ENCODE measurements around the gene MYPN.

The MYPN gene

GRCh38 chr10:68121020-68121743, 11.9 kb downstream of the MYPN start:
- TF ChIP-seq ZFX (IDR thresholded peaks at IDR 0.05; ENCODE audit: borderline replicate concordance) = no peak
- TF ChIP-seq CTCF (IDR thresholded peaks at IDR 0.05) = no peak
- no peak overlapping the region for H3K27ac ChIP-seq

- no peak for TF ChIP-seq ZFX (IDR thresholded peaks at IDR 0.05; ENCODE audit: borderline replicate concordance)
- TF ChIP-seq CTCF (IDR thresholded peaks at IDR 0.05) = no peak
- H3K27ac ChIP-seq = no peak overlapping the region
Observed at GRCh38 chr10:68121852-68122251, 12.6 kb downstream of the MYPN start.

- no peak overlapping the region for H3K27ac ChIP-seq
Observed at GRCh38 chr10:68124718-68125117, 15.4 kb downstream of the MYPN start.

GRCh38 chr10:68125772-68126171, 16.5 kb downstream of the MYPN start:
- no peak for TF ChIP-seq ZFX (IDR thresholded peaks at IDR 0.05; ENCODE audit: borderline replicate concordance)
- TF ChIP-seq CTCF (IDR thresholded peaks at IDR 0.05) = no peak
- H3K27ac ChIP-seq = no peak overlapping the region

More at GRCh38 chr10:68124718-68125117, 15.4 kb downstream of the MYPN start:
- no peak for TF ChIP-seq ZFX (IDR thresholded peaks at IDR 0.05; ENCODE audit: borderline replicate concordance)
- TF ChIP-seq CTCF (IDR thresholded peaks at IDR 0.05) = no peak

GRCh38 chr10:68128015-68128414, 18.7 kb downstream of the MYPN start:
- TF ChIP-seq CTCF (IDR thresholded peaks at IDR 0.05) (no peak), ZFX (IDR thresholded peaks at IDR 0.05; ENCODE audit: borderline replicate concordance) (no peak)
- H3K27ac ChIP-seq = no peak overlapping the region

GRCh38 chr10:68132391-68132790, 23.1 kb downstream of the MYPN start:
- TF ChIP-seq CTCF (IDR thresholded peaks at IDR 0.05) (no peak), ZFX (IDR thresholded peaks at IDR 0.05; ENCODE audit: borderline replicate concordance) (no peak)
- H3K27ac ChIP-seq = no peak overlapping the region

GRCh38 chr10:68133523-68133922, 24.2 kb downstream of the MYPN start:
- TF ChIP-seq CTCF (IDR thresholded peaks at IDR 0.05) (no peak), ZFX (IDR thresholded peaks at IDR 0.05; ENCODE audit: borderline replicate concordance) (no peak)
- H3K27ac ChIP-seq = no peak overlapping the region

All from 22Rv1 (cell line).